Astrocyte of the hippocampus (primary cell): Measurements from ENCODE around the gene LAMA5.

Experiments used
- DNase-seq: peaks from one replicate; pipeline ENCODE4 v3.0.0; 2011; ENCODE audit warnings: low read depth, low spot score

LAMA5 gene

GRCh38 chr20:62268228-62268900 is 98.7 kb downstream of the LAMA5 start:
- no peak for DNase-seq

DNA sequence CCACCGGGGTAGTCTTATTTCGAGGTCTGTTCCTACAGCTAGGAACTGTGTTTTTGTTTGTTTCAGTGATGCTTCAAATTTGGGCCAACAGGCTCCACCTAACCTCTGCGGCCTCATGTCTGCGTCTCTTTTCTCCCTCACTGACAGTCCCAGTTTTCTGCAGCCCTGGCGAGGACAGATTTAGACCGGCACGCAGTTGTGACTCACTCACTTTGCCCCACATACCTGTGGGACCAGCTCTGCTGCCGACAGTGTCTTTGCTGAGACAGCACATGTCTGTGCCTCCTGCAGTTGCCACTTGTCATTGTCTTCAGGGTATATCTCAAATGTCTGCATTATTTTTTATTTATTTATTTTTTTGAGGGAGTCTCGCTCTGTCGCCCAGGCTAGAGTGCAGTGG is 99.6 kb downstream of the LAMA5 start:
- no peak for DNase-seq

- DNase-seq, result no peak
Measured at GRCh38 chr20:62266851-62267250, 100.3 kb downstream of the LAMA5 start.

- no peak for DNase-seq
Measured at GRCh38 chr20:62266340-62266739, 100.8 kb downstream of the LAMA5 start.

DNA sequence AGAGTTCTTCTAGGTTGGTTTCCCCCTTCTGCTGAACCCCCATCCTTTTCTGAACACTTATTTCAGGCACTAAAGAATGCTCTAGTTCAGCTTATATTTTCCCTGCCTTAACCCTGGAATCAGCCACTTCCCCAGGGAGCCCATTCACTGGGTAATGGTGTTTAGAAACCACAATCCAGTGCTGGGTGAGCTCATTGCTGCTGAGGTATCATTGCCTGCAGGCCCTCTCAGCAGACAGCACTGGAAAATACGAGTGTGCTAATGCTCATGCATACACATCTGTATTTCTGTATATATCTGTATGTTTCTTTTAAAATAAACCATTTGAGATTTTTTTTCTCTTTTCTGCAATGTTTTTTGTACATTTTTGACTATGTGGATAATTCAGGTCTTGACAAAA is 101.7 kb downstream of the LAMA5 start:
- no peak for DNase-seq

DNA sequence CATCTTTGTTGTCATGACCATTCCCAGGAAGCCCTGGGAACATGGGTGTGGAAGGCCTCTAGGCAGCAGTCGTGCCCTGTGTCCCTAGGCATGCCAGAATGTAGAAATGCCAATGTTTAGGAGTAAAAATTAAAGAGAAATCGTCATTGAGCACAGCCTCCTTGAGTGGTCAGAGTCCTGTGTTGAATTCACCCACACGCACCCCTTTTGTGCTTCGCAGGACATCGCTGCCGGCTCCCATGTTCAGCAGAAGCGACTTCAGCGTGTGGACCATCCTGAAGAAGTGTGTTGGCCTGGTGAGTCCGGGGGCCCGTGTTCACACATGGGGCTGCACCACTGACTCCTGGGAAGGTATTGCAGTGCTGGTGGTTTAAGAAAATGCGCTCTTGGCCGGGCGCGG is 103.7 kb downstream of the LAMA5 start:
- DNase-seq, result no peak

DNA sequence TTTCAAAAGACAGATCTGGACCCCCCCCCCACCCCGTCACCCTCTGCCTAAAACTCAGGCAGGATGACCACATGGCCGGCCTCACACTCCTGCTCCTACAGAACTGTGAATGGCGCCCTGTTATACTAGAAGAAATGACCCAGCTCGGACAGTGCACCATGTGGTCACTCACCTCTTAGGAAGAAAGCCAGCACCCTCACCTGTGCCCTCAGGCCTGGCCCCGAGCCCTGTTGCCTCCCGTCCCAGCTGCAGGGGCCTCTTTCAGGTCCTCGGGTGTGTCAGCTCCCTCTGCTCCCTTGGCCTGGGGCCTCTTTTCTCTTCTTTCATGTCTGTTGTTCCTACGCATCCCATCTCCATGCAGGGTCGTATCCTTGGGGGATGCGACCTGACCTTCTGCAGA is 105.0 kb downstream of the LAMA5 start:
- no peak for DNase-seq

- no peak for DNase-seq
Measured at GRCh38 chr20:62259294-62259565, 107.9 kb downstream of the LAMA5 start.
